Right renal pelvis (tissue), 4 donors: ENCODE measurements around the gene FAM163B. TPM values are rescaled to one million over a fixed set of nuclear protein-coding genes. Genes with fewer than 3 reads are reported as not detected.
"Not testable (repeated sequence)": the region's sequence is repeated elsewhere in the genome, so short reads cannot be mapped to it uniquely, and the experiment has no call there.

ENCODE experiments used
- DNase-seq, 4 donors: peaks; one replicate each; pipeline ENCODE4 v3.0.0-alpha.2; 2013; ENCODE audit warnings: low read depth in 4 of 4, low spot score in 3 of 4, missing footprints in 1 of 4
- polyA plus RNA-seq, 4 donors: library from polyadenylated mRNA; unstranded; fragments of 120-200 nt; gene quantifications; one replicate each; pipeline ENCODE4 v1.2.1, GENCODE V29; 2013; ENCODE audit not compliant: insufficient read length in 4 of 4

Gene FAM163B
- polyA plus RNA-seq, 4 donors, result 0.49 TPM; not detected in 3

DNA sequence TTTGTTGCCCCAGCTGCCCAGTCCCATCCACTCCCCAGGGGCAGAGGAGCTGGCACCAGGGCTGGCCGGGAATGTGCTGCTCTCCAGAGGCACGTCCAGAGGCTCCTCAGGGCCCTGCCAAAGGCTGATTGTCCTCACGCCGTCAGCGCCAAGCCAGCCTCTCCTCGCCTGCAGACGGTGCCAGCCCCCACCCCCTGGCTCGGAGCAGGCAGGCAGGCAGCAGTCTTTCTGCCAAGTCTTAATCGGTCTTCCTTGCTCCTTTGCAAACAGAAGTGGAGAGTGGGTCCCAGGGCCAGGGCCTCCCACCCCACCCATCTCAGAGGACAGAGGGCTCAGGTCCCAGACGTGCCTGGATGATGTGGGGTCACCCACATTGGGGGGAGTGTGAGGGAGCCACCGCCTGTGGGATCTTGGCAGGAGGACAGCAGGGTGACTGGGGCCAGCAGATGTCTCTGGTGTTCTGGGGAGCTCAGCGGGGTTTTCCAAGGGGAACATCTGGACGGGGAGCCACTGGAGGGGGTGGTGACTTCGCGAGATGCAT lies 36.3 kb downstream of the FAM163B start:
- no peak for DNase-seq

DNA sequence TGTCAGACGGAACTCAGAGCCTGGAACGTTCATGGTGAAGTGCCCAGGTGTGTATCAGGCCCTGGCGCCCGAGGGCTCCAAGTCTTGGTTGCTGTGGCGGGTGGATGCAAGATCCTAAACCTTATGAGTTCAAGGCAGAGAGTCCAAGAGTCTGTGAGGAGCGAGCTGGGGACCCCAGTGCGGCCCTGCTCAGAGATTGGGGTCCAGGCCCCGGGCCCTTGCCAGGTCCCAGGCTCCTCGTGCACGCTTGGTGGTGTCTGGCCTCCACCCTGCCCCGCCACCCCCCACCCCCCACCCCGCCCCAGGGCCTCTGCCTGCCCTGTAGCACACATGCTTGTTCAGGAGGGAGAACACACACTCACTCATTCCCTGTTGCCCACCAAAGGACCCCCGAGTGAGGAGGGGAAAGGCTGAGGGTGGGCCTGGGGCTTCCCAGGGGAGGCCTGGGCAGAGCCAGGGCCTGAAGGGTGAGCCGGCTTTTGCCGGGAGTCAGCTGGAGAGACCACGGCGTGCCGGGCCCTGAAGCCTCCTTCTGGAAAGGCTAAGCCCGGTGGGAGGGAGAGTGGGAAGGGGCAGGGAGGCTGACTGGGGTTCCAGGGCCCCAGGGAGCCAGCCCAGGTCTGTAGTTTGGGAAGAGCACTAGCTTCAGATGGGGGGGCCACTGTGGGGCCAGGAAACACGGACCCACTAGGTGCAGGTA lies 37.1 kb downstream of the FAM163B start:
- DNase-seq, result no peak

- no peak for DNase-seq
Measured at GRCh38 chr9:133571391-133571890, 37.7 kb downstream of the FAM163B start.

GRCh38 chr9:133570691-133571080 lies 38.5 kb downstream of the FAM163B start:
- DNase-seq, result no peak

- no peak for DNase-seq
Measured at GRCh38 chr9:133569891-133570690, 39.1 kb downstream of the FAM163B start.

DNA sequence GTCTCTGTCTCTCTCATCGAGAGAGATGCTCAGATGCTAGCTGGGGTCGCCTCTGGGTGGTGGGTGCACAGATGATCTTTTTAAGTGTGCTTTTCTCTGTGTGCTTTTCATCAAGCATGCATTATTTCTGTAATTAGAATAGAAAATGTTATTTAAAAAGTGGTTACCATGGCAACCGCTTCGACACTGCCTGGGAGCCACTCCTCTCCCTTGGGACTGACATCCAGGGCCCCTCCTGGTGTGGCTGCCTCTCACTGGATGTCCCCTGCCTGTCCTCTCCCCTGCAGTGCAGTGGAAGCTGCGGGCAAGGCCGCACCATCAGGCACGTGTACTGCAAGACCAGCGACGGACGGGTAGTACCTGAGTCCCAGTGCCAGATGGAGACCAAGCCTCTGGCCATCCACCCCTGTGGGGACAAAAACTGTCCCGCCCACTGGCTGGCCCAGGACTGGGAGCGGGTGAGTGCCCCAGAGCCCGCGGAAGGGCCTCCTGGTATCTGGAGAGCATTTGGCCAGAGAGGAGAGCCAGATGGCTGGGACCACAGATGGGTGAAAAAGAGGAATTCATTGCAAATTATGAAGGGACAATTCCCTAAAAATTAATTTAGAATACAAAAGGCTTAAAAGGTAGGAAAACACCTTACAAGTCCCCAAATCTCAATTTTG lies 39.9 kb downstream of the FAM163B start:
- DNase-seq, result no peak

GRCh38 chr9:133568186-133568585 lies 41.0 kb downstream of the FAM163B start:
- no peak for DNase-seq

- no peak for DNase-seq
Measured at GRCh38 chr9:133566817-133567216, 42.4 kb downstream of the FAM163B start.

DNA sequence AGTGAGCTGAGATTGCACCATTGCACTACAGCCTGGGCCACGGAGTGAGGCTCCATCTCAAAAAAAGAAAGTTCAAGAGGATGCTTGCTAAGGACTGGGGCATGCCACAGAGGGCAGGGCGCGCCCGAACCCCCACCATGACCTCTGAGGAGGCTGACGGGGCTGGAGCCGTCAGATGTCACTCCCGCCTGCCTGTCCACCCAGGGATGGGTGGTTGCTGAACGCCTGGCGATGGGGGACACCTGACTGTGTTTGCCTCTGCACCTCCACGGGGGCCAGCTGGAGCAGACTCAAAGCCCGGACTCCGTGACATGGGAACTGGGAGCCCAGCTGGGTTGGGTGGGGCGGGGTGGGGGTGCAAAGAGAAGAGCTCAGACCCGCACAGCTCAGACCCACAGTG lies 42.8 kb downstream of the FAM163B start:
- no peak for DNase-seq

- DNase-seq, result no peak
Measured at GRCh38 chr9:133564451-133565116, 44.6 kb downstream of the FAM163B start.

DNA sequence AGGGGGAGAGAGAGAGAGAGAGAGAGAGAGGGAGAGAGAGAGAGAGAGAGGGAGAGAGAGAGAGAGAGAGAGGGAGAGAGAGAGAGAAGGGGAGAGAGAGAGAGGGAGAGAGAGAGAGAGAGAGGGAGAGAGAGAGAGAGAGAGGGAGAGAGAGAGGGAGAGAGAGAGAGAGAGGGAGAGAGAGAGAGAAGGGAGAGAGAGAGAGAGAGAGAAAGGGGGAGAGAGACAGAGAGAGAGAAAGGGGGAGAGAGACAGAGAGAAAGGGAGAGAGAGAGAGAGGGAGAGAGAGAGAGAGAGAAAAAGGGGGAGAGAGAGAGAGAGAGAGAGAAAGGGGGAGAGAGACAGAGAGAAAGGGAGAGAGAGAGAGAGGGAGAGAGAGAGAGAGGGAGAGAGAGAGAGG lies 45.4 kb downstream of the FAM163B start:
- not testable (repeated sequence) for DNase-seq

DNA sequence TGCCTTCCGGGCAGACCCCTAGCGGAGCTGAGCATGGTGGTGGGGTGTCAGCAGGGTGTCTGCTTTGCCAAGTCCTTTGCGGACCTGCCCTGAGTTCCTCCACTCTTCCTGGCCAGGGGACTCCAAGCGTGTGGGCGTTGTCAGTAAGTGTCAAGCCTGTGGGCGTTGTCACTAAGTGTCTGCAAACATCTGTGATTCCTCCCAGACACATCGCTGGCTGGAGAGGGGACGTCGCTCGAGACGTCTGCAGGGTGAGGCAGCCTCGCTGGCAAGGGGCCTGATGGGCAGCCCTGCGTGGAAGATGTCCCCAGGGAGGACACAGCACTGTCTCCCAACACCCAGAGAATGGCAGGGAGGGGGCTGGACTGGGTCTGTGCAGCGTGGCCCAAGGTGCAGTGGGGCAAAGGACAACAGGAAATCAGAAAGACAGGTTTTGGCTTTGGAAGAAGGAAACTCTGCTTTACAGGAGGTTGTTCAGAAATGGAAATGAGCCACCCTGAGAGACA lies 45.8 kb downstream of the FAM163B start:
- DNase-seq, result no peak

GRCh38 chr9:133562611-133563290 lies 46.4 kb downstream of the FAM163B start:
- no peak for DNase-seq

- DNase-seq, result no peak
Measured at GRCh38 chr9:133561976-133562554, 47.1 kb downstream of the FAM163B start.

GRCh38 chr9:133560944-133561343 lies 48.2 kb downstream of the FAM163B start:
- DNase-seq, result no peak

GRCh38 chr9:133560311-133560710 lies 48.9 kb downstream of the FAM163B start:
- DNase-seq, result no peak

GRCh38 chr9:133558191-133559126 lies 50.7 kb downstream of the FAM163B start:
- DNase-seq, result no peak

- DNase-seq, result no peak
Measured at GRCh38 chr9:133557581-133557980, 51.6 kb downstream of the FAM163B start.
